GM19468 (cell line): Measurements from ENCODE around the gene CA7.

Experiments used
- ATAC-seq: cut with Tn5 transposase; IDR thresholded peaks from one replicate; pipeline ENCODE4 v1.9.1; 2021; ENCODE audit warnings: mild to moderate bottlenecking, moderate library complexity, moderate number of reproducible peaks; ENCODE audit not compliant: unreplicated experiment; ENCODE audit errors: extremely low read depth

CA7 gene

DNA sequence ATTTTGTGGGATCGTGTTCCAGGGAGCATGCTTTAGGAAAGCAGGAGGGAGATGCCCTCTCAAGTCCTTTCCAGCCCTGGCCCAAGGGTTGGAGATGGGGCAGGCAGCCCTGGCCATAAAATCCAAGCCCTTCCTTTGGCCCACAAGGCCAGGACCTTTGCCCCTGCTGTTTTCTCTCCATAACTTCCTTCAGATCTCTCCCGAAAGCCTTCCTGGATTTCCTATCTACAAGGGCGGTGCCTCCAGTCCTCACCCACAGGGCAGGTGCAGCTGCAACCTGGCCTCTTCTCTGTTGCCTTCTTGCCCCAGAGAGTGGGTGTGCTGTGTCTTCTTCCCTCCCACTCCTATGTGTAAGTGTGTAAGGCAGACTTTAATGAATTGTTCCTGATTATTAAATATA lies 27.6 kb downstream of the CA7 start:
- ATAC-seq, result no peak

DNA sequence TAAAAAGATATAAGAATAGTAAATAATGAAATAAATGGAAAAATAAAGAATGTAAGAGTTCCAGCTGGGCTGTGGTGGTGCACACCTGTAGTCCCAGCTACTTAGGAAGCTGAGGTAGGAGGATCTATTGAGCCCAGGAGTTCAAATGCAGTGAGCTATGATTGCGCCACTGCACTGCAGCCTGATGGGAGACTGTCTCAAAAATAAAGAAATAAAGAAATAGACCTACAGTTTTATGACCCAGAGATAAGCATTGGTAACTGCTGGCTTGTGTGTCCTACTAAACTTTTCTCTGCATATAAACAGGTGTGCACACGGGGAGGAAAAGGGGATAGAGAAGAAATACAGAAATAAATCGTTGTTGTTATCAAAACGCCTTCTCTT lies 28.3 kb downstream of the CA7 start:
- no peak for ATAC-seq

DNA sequence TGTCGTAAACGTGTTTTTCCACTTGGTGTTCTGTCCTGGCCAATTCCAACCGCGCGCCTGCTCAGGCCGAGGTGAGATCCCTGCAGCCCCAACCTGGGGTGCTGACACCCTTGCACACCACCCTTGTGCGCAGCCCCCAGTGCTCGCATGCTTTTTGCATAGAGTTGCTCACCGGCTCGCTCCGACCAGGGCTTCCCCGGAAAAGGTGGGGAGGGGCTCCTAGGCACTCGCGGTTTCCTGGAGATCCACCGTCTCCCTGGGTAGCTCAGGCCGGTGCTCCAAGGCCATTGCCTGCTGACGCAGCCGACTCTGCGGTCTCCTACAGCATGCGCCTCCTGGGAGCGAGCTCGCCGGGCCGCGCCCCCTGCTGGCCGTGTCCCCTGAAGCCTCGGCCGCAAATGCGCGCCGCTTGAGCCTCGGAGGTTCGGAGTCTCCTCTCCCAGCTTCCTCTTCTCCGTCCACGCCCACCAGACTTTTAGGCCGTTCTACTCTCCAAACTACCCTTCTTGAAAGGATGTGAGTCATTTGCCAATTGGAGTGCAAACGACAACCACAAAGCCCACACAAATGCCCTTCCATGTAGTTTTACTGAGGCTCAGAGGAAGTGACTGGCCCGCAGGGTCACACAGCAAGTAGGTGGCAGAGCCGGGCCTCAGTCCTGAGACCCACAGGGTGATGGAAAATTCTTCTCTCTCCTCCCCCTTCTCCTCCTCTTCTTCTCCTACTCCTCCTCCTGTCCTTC lies 28.9 kb downstream of the CA7 start:
- peak; percentile 62 for ATAC-seq

DNA sequence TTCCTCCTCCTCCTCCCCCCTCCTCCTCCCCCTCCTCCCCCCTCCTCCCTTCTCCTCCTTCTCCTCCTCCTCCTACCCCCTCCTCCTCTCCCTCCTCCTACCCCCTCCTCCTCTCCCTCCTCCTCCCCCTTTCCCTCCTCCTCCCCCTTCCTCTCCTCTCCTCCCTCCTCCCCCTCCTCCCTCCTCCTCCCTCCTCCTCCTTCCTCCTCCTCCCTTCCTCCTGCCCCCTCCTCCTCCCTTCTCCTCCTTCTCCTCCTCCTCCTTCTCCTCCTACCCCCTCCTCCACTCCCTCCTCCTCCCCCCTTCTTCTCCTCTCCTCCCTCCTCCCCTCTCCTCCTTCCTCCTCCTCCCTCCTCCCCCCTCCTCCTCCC lies 29.5 kb downstream of the CA7 start:
- no peak for ATAC-seq

DNA sequence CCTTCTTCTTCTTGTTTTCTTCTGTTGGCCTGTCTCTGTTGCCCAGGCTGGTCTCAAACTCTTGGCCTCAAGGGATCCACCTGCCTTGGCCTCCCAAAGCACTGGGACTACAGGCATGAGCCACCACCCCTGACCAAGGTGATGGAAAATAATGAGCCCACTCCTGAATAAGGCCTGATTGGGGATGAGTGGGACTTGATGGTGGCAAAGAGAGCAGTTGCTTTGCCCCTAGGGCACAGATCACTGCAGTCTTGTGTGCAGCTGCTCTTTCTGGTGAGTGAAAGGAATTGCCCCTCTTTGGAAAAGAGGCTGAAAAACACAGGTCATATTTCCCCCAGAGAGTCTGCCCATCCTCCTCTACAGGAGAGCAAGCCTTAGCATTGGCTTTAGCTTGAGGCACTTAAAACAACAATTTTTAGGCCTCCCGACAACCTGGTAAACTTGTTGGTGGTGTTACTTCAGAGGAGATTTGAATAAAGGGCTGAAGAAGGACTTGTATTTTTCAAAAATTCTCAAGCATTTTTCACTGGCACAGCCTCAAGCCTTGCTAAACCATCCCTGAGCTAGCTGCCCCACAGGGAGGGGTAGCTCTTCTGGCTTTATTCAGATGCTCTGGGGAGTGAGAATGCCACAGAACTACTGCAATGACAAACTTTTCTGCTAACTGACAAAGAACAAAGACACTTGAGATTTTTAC lies 30.0 kb downstream of the CA7 start:
- no peak for ATAC-seq

DNA sequence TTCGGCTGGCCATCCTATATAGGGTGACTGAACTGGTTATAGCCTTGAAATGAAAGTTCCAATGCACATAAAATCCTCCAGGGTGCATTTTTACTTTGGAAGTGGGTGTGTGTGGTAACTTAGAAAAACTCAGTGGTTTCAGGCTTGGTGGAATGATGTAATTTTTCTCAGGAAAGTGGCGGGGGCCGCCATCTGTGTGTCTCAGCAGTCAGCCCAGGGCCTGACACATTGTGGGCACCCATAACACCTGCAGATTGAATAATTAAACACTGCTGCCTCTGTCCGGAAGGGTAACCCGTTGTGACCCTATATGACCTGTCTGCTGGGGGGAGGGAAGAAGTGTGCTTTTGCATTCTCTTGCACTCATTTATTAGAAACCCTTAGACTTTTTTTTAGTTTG lies 33.9 kb downstream of the CA7 start:
- ATAC-seq, result no peak

DNA sequence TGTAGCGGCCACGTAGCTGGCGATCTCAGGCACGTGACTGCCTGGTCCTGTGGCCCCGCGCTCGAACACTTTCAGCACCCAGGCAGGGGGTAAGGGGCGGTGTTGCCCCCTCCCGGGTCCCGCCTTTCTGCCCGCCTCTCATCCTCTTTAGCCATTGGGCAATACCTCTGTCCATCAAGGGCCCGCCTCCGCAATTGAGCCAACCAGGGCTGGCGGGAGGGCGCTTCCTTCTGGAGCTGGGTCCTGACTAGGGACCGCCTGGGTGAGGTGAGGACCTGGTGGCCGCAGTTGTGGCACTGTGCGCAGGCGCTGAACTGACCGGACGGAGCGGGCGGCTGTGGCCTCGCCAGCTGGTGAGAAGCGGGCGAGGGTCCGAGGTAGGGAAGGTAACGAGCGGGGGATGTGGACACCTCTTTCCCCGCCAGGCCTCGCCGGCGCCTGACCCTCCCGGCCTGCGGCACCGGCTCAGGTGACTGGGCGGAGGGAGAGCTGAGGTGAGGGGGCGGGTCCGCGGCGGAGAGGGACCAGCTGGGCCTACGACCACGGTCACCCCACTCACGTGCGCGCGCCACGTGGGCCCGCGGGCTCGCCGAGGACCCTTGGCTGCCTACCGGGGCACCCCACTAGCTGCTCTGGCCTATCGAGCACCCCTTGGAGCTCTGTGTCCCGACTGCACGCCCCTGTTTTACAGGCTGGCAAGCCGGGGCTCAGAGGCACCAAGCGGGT lies 36.2 kb downstream of the CA7 start, which contains the start of gene PDP2:
Gene PDP2 (plus strand): TSS at position 228 of the 726 bp plus-strand sequence. CDS start 3,770 bp downstream, outside the sequence.
- ATAC-seq, result peak; percentile 80

DNA sequence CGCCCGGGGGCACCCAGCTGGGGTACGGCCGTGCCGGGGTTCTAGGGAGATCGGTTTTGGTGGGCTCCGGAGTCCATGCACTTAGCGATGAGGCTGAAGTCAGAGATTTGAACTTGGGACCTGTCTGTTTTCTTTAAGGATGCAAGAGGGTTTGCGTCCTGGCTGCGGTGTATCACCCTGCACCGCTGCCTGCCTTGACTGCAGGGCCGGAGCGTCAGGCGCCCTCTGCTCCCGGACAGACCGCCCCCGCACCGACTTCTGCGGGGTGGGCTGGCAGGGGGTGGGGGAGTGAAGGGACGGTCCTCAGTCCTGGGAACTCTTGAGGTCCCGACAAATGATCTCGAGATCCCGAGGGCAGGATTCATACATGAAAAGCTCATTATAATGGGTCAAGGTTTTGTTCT lies 36.8 kb downstream of the CA7 start:
- ATAC-seq, result no peak

DNA sequence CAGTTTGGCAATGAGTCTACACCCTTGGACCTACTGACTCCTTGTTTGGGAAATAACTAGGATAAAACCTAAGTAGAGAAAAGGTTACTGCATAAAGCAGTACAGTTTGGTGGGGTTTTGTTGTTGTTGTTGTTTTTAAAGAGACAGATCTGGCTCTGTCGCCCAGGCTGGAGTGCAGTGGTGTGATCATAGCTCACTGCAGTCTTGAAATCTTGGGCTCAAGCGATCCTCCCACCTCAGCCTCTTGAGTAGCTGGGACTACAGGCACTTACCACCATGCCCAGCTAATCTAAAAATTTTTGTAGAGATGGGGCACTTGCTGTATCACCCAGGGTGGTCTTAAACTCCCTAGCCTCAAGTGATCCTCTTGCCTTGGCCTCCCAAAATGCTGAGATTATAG lies 37.3 kb downstream of the CA7 start:
- no peak for ATAC-seq

DNA sequence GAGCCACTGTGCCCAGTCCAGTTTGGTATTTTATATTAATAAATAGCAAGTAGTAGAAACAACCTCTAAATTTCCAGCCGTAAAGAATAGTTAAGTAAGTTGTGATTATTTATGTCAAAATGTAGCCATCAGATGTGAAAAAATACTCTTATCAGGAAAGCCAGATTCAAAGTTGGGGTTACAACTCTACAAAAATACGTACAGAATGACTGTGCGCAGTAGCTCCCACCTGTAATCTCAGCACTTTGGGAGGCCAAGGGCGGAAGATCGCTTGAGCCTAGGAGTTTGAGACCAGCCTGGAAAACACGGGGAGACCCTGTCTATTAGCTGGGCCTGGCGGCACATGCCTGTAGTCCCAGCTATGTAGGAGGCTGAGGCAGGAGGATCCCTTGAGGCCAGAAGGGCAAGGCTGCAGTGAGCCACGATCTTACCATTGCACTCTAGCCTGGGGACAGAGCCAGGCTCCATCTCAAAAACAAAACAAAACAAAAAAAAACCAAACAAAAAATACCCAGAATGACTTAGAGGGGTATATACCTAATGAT lies 37.8 kb downstream of the CA7 start:
- no peak for ATAC-seq

DNA sequence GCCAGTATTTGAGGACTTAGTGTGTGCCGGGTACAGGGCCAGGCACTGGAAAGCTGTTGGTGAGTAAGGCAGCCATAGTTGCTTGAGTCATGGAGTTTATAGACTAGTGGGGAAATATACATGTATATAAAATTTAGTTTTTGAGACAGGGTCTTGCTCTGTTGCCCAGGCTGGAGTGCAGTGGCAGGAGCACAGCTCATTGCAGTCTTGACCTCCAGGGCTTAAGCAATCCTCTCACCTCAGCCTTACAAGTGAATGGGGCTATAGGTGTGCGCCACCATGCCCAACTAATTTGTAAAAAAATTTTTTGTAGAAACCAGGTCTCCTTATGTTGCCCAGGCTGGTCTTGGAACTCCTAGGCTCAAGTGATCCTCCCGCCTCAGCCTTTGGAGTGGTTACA lies 38.5 kb downstream of the CA7 start:
- no peak for ATAC-seq

DNA sequence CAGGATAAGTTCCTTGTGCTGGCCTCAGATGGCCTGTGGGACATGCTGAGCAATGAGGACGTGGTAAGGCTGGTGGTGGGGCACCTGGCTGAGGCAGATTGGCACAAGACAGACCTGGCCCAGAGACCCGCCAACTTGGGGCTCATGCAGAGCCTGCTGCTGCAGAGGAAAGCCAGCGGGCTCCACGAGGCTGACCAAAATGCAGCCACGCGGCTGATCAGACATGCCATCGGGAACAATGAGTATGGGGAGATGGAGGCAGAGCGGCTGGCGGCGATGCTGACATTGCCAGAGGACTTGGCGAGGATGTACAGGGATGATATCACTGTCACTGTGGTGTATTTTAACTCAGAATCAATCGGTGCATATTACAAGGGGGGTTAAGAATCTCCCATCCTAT lies 41.3 kb downstream of the CA7 start:
- ATAC-seq, result no peak

DNA sequence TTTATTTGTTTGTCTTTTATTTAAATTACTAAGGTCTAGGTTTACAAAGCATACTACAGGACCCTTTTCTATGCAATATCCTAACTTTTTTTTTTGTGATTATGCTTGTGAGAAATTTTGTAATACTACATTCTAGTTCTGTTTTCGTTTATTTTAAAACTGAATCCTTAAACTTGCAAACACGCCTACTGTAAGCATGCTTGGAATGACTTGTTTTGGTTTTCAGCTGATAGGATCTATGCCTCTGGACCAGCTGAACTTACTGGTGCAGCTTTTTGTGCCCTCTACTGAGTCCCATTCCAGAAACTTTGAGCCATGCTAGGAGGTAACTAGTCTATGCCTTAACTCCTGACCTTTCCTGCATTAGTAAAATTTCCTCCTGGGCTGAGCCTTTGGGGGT lies 42.1 kb downstream of the CA7 start:
- ATAC-seq, result no peak

DNA sequence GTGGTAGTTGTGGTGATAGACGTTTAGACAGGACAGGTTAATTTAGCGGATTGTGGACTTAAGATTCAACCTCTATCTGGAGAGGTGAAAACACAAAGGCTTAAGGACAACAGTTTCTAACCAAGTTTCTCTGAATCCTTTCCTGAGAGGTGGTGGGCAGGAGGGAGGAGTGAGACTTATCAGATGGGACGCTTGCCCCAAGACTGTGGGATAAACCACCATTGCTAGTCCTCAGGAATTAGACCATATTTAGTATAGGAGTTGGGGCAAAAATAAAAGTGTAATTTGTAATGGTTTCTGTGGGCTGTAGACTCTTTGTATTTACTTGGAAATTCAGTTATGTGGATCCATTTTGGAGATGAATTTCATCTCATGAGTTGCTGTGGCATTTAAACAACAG lies 42.7 kb downstream of the CA7 start:
- ATAC-seq, result no peak

DNA sequence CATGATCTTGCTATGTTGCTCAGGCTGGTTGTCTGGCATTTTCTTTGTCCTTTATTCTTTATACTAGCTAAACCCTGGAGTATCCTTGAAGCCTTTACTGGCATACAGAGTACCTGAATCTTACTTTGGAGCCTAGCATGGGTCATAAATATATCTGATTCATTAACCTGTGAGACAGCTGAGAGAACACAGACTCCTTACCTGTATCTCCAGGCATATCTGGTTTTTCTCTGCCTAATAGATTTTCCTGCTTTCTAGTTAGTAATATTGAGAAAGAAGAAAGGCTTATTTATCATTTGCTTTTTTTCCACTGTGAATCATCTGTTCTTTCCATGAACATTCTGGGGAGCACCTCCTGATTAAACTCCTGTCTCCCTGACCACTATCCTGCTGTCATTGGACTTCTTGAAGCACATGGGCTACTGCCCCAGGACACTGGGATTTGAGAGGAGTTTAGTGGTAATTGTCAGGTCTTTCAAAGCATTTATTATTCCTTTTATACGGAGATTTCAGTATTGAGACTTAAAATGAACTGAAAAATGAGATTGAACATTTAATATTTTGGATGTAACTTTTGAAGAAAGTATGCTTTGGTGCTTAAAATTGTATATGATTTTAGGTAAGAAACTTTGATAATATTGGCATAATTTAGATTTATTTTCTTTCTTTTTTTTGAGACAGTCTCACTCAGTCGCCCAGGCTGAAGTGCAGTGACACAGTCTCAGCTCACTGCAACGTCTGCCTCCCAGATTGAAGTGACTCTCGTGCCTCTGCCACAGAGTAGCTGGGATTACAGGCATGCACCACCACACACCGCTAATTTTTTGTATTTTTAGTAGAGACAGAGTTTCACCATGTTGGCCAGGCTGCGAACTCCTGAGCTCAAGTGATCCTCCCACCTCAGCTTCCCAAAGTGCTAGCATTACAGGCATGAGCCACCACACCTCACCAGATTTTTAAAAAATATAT lies 44.7 kb downstream of the CA7 start:
- ATAC-seq, result no peak

DNA sequence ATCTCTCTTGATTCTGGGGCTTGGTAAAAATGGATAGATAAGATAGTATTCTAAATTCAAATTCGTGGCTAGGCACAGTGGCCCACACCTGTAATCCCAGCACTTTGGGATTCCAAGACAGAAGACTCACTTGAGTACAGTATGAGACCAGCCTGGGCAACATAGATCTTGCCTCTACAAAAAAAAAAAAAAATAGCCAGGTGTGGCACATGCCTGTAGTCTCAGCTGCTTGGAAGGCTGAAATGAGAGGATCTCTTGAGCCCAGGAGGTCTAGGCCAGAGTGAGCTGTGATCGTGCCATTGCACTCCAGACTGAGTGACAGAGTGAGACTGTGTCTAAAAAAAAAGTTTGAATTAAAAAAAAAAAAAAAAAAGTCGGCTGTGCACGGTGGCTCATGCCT lies 45.4 kb downstream of the CA7 start:
- no peak for ATAC-seq

DNA sequence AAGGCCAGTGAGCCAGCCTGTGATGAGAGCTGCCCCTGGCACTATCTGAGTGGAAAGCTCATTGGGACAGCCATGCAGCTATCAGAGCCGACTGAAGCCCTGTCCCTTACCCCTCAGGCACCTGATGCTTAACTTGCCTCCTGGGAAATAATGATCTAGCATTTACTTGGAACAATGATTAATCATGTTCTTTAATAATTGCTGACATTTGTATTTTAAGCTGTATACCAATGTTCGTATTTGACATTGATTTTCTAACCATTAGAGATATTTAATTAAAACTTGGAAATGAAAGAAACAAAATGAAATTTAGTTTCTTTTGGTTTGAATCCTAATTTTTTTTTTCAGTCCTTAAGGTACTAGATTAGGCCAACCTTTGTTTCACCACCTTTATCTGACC lies 46.6 kb downstream of the CA7 start:
- no peak for ATAC-seq

DNA sequence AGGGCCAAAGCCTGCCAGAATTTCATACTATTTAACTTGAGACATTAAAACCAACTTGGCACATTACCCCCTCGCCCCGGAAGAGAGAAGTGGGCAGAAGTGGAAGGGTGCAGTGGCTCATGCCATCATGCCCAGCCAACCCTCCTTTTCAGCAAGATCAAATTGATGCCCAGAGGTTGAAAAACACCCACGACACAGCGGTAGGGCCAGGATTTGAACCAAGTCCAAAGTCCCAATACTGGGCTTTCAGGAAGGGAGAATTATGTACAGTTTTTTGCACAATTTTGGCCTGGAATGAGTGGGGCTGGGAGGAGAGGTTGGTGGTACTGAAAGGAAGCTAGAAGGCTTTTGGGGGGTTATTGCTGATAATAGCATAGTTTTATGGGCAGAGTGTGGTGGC lies 47.1 kb downstream of the CA7 start:
- no peak for ATAC-seq

DNA sequence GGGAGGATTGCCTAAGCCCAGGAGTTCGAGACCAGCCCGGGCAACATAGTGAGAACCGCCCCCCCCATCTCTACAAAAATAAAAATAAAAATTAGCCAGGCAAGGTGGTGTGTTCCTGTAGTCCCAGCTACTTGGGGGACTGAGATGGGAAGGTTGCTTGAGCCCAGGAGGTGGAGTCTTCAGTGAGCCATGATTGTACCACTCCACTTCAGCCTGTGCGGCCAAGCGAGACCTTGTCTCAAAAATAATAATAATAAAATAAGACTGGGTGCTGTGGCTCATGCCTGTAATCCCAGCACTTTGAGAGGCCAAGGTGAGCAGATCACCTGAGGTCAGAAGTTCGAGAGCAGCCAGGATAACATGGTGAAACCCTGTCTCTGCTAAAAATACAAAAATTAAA lies 47.6 kb downstream of the CA7 start:
- ATAC-seq, result no peak

DNA sequence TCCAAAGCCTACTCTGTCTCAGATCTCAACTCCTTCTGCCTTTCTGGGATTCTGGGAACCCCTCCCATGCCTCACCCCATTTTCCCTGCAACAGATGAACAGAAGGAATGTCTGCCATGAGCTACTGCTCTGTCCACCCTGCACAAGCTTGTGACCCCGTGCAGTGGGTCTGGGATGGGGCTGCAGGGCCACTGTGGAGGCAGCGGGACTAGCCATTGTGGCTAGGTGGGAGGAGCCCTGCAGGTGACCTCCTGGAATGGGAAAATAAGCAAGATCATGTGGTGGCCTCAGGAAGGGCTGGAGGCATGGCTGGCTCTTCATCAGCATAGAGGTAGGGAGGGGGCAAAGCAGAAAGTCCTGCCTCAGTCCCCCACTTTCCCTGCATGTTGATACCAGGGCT lies 49.8 kb downstream of the CA7 start:
- ATAC-seq, result no peak
